HCT116 (cell line): ENCODE results near the gene EP400. TPM values are rescaled to one million over a fixed set of nuclear protein-coding genes. Genes with fewer than 3 reads are reported as not detected.

Source experiments
- ATAC-seq: fragments of 200-7000 bp; cut with Tn5 transposase; 2 replicates; pipeline ENCODE4 v1.9.1; 2020; ENCODE audit warnings: mild to moderate bottlenecking, moderate library complexity
- BruUV-seq: library from RNA; stranded (reverse); fragments of 400-500 nt; replicated peaks from 2 replicates; lab custom pipeline; 2021; lab: Mats Ljungman, UMichigan
- CTCF ChIA-PET: fragments of 300-600 bp; sonication (Branson Sonifier 250); formaldehyde crosslinking; loops from one replicate; lab custom pipeline; 2021; ENCODE audit warnings: antibody characterized with exemption; lab: Charles Lee
- POLR2A ChIA-PET: fragments of 300-600, 350-600 bp; sonication (Branson Sonifier 250); formaldehyde crosslinking; loops from one replicate; lab custom pipeline; 2021; ENCODE audit warnings: antibody characterized with exemption; lab: Charles Lee
- RAD21 ChIA-PET, 2 experiments: fragments of 300-600 bp; sonication (Branson Sonifier 250); formaldehyde crosslinking; loops; one replicate each; lab custom pipeline; 2023; ENCODE audit warnings: low total read pairs in 2 of 2; ENCODE audit not compliant: uncharacterized antibody in 2 of 2, unreplicated experiment in 2 of 2, low non-redundant PET in 1 of 2; lab: Charles Lee
- DNase-seq: peaks from one replicate; pipeline ENCODE4 v3.0.0-alpha.2; 2010; ENCODE audit warnings: low read depth, low spot score
- H2AFZ ChIP-seq: fragments of 200-600 bp; shearing (Covaris generic), sonication (generic); 2 replicates; pipeline ENCODE4 v1.6.1; 2017; ENCODE audit warnings: low read depth, mixed run types, mixed read lengths, antibody characterized with exemption, low read length; ENCODE audit not compliant: poor library complexity, severe bottlenecking
- H3K27ac ChIP-seq: 2 replicates; pipeline ENCODE4 v1.5.1; 2012; ENCODE audit warnings: low read depth, low read length
- H3K27me3 ChIP-seq: fragments of 200-600 bp; sonication (generic); 2 replicates; pipeline ENCODE4 v1.6.1; 2016; ENCODE audit warnings: mixed run types, low read length, mixed read lengths; ENCODE audit not compliant: insufficient read depth
- H3K36me3 ChIP-seq, 2 experiments: fragments of 200-500 bp in 1 of 2; fragments of 200-600 bp in 1 of 2; sonication (Bioruptor generic) in 1 of 2; sonication (generic) in 1 of 2; 2 replicates each; pipeline versions ENCODE4 v1.5.1 to v1.6.1; 2014 to 2016; ENCODE audit warnings: low read length in 2 of 2, inconsistent platforms in 1 of 2, mixed read lengths in 1 of 2, mixed run types in 1 of 2; ENCODE audit not compliant: insufficient read depth in 2 of 2, control insufficient read depth in 1 of 2
- H3K4me1 ChIP-seq, 2 experiments: fragments of 200-600 bp in 1 of 2; sonication (generic) in 1 of 2; 2 replicates each; pipeline versions ENCODE4 v1.5.1 to v1.6.1; 2012 to 2017; ENCODE audit warnings: low read length in 2 of 2, inconsistent platforms in 1 of 2, mild to moderate bottlenecking in 1 of 2, mixed read lengths in 1 of 2, mixed run types in 1 of 2, moderate library complexity in 1 of 2; ENCODE audit not compliant: insufficient read depth in 2 of 2, control insufficient read depth in 1 of 2
- H3K4me2 ChIP-seq: fragments of 200-600 bp; sonication (generic); 2 replicates; pipeline ENCODE4 v1.6.1; 2017; ENCODE audit warnings: mixed run types, low read length, mixed read lengths
- H3K4me3 ChIP-seq, 2 experiments: fragments of 200-600 bp in 1 of 2; sonication (generic) in 1 of 2; replicated peaks in 1 of 2; 2 replicates each; pipeline ENCODE4 v1.5.1; 2011 to 2016; ENCODE audit warnings: low read length in 2 of 2, control low read depth in 1 of 2, low read depth in 1 of 2, mild to moderate bottlenecking in 1 of 2, mixed read lengths in 1 of 2, mixed run types in 1 of 2
- H3K79me2 ChIP-seq: fragments of 200-600 bp; sonication (generic); 2 replicates; pipeline ENCODE4 v1.6.1; 2017; ENCODE audit warnings: mild to moderate bottlenecking, mixed run types, low read length, moderate library complexity, mixed read lengths; ENCODE audit not compliant: insufficient read depth
- H3K9ac ChIP-seq: fragments of 200-600 bp; sonication (generic); 2 replicates; pipeline ENCODE4 v1.6.1; 2016; ENCODE audit warnings: low read length, mixed read lengths
- H3K9me2 ChIP-seq: fragments of 200-600 bp; sonication (generic), shearing (Covaris generic); 2 replicates; pipeline ENCODE4 v1.6.1; 2017; ENCODE audit warnings: mixed run types, mild to moderate bottlenecking, moderate library complexity; ENCODE audit not compliant: insufficient read depth
- H3K9me3 ChIP-seq, 2 experiments: fragments of 200-500 bp in 1 of 2; fragments of 200-600 bp in 1 of 2; sonication (Bioruptor generic) in 1 of 2; sonication (generic) in 1 of 2; 2 replicates each; pipeline ENCODE4 v1.6.1; 2014 to 2017; ENCODE audit warnings: low read length in 2 of 2, mixed read lengths in 2 of 2, inconsistent platforms in 1 of 2, low read depth in 1 of 2, mild to moderate bottlenecking in 1 of 2, mixed run types in 1 of 2, moderate library complexity in 1 of 2; ENCODE audit not compliant: control insufficient read depth in 1 of 2, insufficient read depth in 1 of 2
- H4K20me1 ChIP-seq: fragments of 200-600 bp; sonication (generic), shearing (Covaris generic); 2 replicates; pipeline ENCODE4 v1.6.1; 2017; ENCODE audit warnings: mixed run types, mild to moderate bottlenecking, moderate library complexity; ENCODE audit not compliant: insufficient read depth
- CBX3 ChIP-seq: IDR thresholded peaks from 2 replicates; pipeline ENCODE4 v1.6.1; 2012; ENCODE audit warnings: low read depth
- SP1 ChIP-seq: IDR thresholded peaks from 2 replicates; pipeline ENCODE4 v1.6.1; 2012; ENCODE audit warnings: low read depth
- SRF ChIP-seq: IDR thresholded peaks from 2 replicates; pipeline ENCODE4 v1.6.1; 2012; ENCODE audit warnings: low read depth
- YY1 ChIP-seq: IDR thresholded peaks from 2 replicates; pipeline ENCODE4 v1.6.1; 2011; ENCODE audit warnings: low read length, low read depth, moderate library complexity, mild to moderate bottlenecking; ENCODE audit not compliant: insufficient replicate concordance; ENCODE audit errors: extremely low read depth
- intact Hi-C: fragments of 100-400 bp; cut with micrococcal nuclease; formaldehyde crosslinking; loops from 2 replicates; pipeline ENCODE4 v1.10.0; 2022
- total RNA-seq: library from RNA; stranded (reverse); gene quantifications from one replicate; pipeline ENCODE4 v1.2.1, GENCODE V29; 2021; ENCODE audit not compliant: unreplicated experiment
- TF ChIP-seq, protein P1 (sequence below): IDR thresholded peaks from 2 replicates; pipeline ENCODE4 v1.6.1; 2012; ENCODE audit warnings: low read depth

EP400 gene
- total RNA-seq, 1 experiment from 2014 or later, result 54.5 TPM

DNA sequence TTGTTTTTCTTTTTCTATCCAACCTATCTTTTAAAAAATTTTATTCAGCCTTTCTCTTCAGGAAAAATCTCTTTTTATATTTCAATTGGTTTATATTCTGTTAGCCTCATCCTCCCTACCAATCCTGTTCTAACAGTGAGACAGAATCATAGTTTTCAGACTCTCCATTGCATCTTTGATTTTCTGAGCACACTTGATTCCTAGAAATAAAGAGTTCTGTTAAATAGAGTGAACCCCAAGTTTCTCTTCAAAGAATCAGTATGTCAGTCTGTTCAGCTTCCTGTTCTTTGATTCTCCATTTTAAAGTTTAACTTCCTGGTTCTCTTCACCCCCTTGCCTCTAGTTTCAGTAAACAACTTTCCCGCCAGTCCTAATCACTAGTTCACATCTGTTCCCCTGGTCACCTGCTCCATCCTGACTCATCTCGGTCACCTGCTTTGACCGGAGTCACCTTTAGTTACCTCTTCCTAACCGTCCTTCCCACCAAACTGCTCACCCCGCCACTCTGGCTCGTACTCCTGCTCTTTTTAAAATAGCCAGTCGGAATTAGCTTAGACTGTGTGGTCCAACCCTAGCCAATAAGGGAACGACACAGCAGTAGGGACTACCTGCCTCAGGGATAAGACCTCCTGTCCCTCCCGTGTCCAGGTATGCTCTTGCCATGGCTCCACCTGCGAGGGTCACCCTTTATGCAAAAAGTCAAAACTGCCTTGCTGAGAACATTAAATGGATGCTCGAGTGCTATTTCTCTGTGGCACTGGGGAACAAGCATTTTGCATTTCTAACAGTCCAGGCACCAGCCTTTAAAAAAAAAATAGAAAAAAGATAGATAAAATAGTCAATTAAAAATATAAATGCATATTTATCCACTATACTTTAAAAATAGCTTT lies 146.0 kb downstream of the EP400 start:
- H3K9ac ChIP-seq, result no peak overlapping the region
- no peak for ATAC-seq
- no peaks in the 10 kb centered on the region for H4K20me1 ChIP-seq
- H3K4me3 ChIP-seq, result no peak overlapping the region
- no peaks in the 10 kb centered on the region for H3K27me3 ChIP-seq
- H3K27ac ChIP-seq, result no peak overlapping the region
- intact Hi-C loops, result no loop called here
- no peak overlapping the region for H2AFZ ChIP-seq
- ChIA-PET RAD21 (no interaction called here), CTCF (no interaction called here), POLR2A (no interaction called here)
- peaks cover 0 to 4% of the 10 kb centered on the region in 2 experiments; a peak in 2 of 4 replicates for H3K36me3 ChIP-seq
- TF ChIP-seq YY1 (no peak), SRF (no peak), SP1 (no peak), CBX3 (0 out of 2 replicates have a peak, but pooled peaks have one; percentile 18)
- TF ChIP-seq, protein P1, sequence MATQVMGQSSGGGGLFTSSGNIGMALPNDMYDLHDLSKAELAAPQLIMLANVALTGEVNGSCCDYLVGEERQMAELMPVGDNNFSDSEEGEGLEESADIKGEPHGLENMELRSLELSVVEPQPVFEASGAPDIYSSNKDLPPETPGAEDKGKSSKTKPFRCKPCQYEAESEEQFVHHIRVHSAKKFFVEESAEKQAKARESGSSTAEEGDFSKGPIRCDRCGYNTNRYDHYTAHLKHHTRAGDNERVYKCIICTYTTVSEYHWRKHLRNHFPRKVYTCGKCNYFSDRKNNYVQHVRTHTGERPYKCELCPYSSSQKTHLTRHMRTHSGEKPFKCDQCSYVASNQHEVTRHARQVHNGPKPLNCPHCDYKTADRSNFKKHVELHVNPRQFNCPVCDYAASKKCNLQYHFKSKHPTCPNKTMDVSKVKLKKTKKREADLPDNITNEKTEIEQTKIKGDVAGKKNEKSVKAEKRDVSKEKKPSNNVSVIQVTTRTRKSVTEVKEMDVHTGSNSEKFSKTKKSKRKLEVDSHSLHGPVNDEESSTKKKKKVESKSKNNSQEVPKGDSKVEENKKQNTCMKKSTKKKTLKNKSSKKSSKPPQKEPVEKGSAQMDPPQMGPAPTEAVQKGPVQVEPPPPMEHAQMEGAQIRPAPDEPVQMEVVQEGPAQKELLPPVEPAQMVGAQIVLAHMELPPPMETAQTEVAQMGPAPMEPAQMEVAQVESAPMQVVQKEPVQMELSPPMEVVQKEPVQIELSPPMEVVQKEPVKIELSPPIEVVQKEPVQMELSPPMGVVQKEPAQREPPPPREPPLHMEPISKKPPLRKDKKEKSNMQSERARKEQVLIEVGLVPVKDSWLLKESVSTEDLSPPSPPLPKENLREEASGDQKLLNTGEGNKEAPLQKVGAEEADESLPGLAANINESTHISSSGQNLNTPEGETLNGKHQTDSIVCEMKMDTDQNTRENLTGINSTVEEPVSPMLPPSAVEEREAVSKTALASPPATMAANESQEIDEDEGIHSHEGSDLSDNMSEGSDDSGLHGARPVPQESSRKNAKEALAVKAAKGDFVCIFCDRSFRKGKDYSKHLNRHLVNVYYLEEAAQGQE, result no peak
- no peaks in the 10 kb centered on the region; the same call in 1 of the 2 replicates for H3K79me2 ChIP-seq
- no peaks in the 10 kb centered on the region for H3K9me3 ChIP-seq
- no peak overlapping the region for H3K4me2 ChIP-seq
- DNase-seq, result no peak
- no peaks in the 10 kb centered on the region for H3K9me2 ChIP-seq
- no TSS peak for BruUV-seq
- H3K4me1 ChIP-seq, result no peaks in the 10 kb centered on the region
